GM20000 (cell line): Measurements from ENCODE around the gene SEMA3C.

Experiments used
- DNase-seq: peaks from one replicate; pipeline ENCODE4 v3.0.0; 2012; ENCODE audit warnings: low spot score
- CTCF ChIP-seq: IDR thresholded peaks from 2 replicates; pipeline ENCODE4 v1.5.1; 2012; ENCODE audit warnings: mild to moderate bottlenecking, control low read depth; ENCODE audit errors: extremely low read depth, missing control alignments

The SEMA3C gene

DNA sequence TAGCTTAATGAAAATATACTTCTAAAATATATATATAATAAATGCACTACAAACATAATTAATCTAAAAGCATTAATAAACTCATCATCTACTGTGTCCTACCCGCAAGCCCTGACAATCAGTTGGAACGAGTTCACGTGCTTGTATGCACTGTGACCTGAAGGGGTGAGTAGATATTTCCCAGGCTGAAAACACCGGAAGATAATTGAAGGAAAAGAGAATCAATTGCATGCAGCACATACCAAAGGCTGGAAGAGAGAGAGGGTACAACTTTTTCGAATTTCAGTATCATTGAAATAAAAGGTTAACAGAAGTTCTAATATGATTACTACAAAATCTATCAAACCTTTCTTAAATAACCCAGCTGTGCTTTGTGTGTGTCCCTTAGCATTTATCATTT lies 94.6 kb downstream of the SEMA3C start:
- TF ChIP-seq CTCF: no peak
- no peak for DNase-seq

- no peak for DNase-seq
- no peak for TF ChIP-seq CTCF
These were observed 95.8 kb downstream of the SEMA3C start for GRCh38 chr7:80823057-80823456.

DNA sequence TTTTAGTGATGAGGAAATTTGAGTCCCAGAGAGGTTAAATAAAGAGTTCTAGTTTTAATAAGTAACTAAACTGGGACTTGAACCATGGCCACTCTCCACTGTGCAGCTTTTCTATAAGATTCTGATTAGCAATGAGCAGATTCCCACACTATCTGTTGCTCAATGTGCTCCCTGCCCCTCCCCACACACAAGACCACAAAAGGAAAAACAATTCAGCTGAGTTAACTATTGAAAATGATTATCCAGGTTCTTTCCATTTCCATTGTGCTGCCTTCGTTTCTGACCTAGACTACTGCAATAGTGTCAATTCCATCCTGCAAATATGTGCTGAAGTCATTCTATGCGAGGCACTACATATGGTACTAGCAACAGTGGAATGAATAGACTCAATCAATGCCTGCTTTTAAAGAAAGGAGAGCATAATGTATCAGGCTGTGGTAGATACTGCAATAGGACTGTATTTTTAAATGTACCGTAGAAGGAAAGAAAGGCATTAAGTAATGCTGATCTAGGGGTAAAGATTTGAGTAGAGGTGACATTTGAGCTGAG lies 97.0 kb downstream of the SEMA3C start:
- no peak for TF ChIP-seq CTCF
- DNase-seq: no peak

DNA sequence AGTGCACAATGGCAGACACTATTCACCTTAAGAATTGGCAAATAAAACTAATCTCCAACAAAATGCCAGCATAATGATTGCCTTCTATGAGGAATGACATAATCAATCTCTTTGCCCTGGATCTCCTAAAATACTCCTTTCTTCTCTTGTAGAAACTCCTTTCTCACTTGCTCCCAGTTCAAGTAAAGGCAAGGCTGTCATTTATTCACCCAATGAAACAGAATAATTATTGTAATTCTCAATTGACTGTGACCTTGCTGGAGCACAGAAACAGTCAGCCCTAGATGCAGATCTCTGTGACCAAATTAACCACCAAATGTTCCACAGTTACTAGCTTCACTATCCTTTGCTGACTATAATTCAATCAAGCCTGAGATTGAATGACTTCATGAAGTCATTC lies 99.3 kb downstream of the SEMA3C start:
- DNase-seq: no peak
- no peak for TF ChIP-seq CTCF

- DNase-seq: no peak
These were observed 100.7 kb downstream of the SEMA3C start for GRCh38 chr7:80818181-80818580.

GRCh38 chr7:80816806-80817205 lies 102.0 kb downstream of the SEMA3C start:
- no peak for TF ChIP-seq CTCF
- no peak for DNase-seq

More at GRCh38 chr7:80818181-80818580, 100.7 kb downstream of the SEMA3C start:
- TF ChIP-seq CTCF: no peak

GRCh38 chr7:80815733-80816132 lies 103.1 kb downstream of the SEMA3C start:
- no peak for TF ChIP-seq CTCF
- no peak for DNase-seq
